Vagina (tissue), 2 donors: ENCODE results near the gene MAP1LC3B2.

Source experiments
- POLR2A ChIP-seq, 2 donors: fragments of 450-650 bp; IDR thresholded peaks; one replicate each; pipeline ENCODE4 v1.6.1; 2017; ENCODE audit warnings: antibody characterized with exemption in 2 of 2, mild to moderate bottlenecking in 2 of 2, moderate library complexity in 2 of 2
- POLR2AphosphoS5 ChIP-seq, 2 donors: sonication (generic); formaldehyde crosslinking; IDR thresholded peaks; one replicate each; pipeline ENCODE4 v1.9.0; 2017; ENCODE audit warnings: antibody characterized with exemption in 2 of 2, mild to moderate bottlenecking in 2 of 2, low read depth in 1 of 2; ENCODE audit not compliant: insufficient read depth in 1 of 2

- no peak for TF ChIP-seq POLR2A (IDR thresholded peaks at IDR 0.05)
- TF ChIP-seq POLR2AphosphoS5 (IDR thresholded peaks at IDR 0.05; ENCODE audit: insufficient read depth in 1 of 2, low read depth in 1 of 2) = no peak
Measured at GRCh38 chr12:116562090-116562489, 2.9 kb downstream of the MAP1LC3B2 start.
